Upper lobe of left lung (tissue), 4 donors: Measurements from ENCODE around the gene TNS3.

ENCODE experiments used
- CTCF ChIP-seq, 6 experiments: fragments of 450-650 bp in 4 of 6; fragments of 200-600 bp in 2 of 6; sonication (generic) in 2 of 6; IDR thresholded peaks; one replicate each; pipeline ENCODE4 v1.5.1; 2016 to 2019; ENCODE audit warnings: antibody characterized with exemption in 6 of 6
- EP300 ChIP-seq, 4 donors: sonication (generic); formaldehyde crosslinking; IDR thresholded peaks; one replicate each; pipeline ENCODE4 v1.5.1; 2017; ENCODE audit warnings: antibody characterized with exemption in 4 of 4, control low read depth in 2 of 4
- POLR2A ChIP-seq, 4 donors: fragments of 450-650 bp; IDR thresholded peaks; one replicate each; pipeline ENCODE4 v1.5.1; 2016 to 2017; ENCODE audit warnings: antibody characterized with exemption in 4 of 4, mild to moderate bottlenecking in 2 of 4
- POLR2AphosphoS5 ChIP-seq, 2 donors: sonication (generic); formaldehyde crosslinking; IDR thresholded peaks; one replicate each; pipeline ENCODE4 v1.5.1; 2017; ENCODE audit warnings: antibody characterized with exemption in 2 of 2

GRCh38 chr7:47482013-47482875, 99.7 kb downstream of the TNS3 start:
- TF ChIP-seq CTCF (IDR thresholded peaks at IDR 0.05), result no peak
- TF ChIP-seq POLR2A (IDR thresholded peaks at IDR 0.05), result peak in 1 of 4 donors; percentile 48
- TF ChIP-seq EP300 (IDR thresholded peaks at IDR 0.05), result peak in 2 of 4 donors; percentile 57 to 79
- TF ChIP-seq POLR2AphosphoS5 (IDR thresholded peaks at IDR 0.05), result peak; percentile 53 to 60
